ENCODE measurements around the gene MAP3K20. TPM values are rescaled to one million over a fixed set of nuclear protein-coding genes. Genes with fewer than 3 reads are reported as not detected.

The MAP3K20 gene
- total RNA-seq, 1 experiment from 2014 or later, result 44.5 TPM

DNA sequence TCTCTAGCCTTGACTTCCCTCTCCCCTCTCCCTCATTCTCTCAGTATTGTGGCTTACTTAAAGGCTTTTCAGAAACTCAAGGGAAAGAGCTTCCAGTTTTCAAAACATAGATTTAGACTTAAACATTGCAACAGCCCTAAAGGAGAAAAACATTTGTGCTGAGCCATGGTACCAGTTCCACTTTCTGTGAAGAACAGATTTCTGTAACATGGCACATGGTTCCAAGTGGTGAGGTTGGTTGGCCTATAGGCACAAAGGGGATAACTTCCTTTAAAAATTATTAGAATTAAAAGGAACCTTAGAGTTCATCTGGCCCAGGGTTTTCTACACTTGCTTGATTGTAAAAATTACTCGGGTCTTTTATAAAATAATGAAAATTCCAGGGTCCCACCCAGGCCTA lies 140.4 kb downstream of the MAP3K20 start:
- H3K4me1 ChIP-seq, result no peaks in the 10 kb centered on the region
- CTCF ChIA-PET, result interaction anchor here (1.1 to 1.8 kb wide), 2 partner anchors 188 to 189 kb away, joined by 4 to 9 read pairs; no protein-coding TSS in a partner anchor
- H3K27me3 ChIP-seq (replicated peaks; ENCODE audit: control insufficient read depth, insufficient read depth, low read length), result no peaks in the 10 kb centered on the region
- no peaks in the 10 kb centered on the region for H3K4me1 Mint-ChIP-seq (ENCODE audit: low read depth, unreplicated experiment)
- H3K9me3 ChIP-seq, result no peaks in the 10 kb centered on the region
- no peak for DNase-seq
- intact Hi-C loops (cut with micrococcal nuclease; ENCODE audit: unreplicated experiment), result no loop called here
- H3K9me3 Mint-ChIP-seq (ENCODE audit: unreplicated experiment), result no peaks in the 10 kb centered on the region
- H3K36me3 ChIP-seq (ENCODE audit: control insufficient read depth, insufficient read depth, low read length), result 0 out of 2 replicates have a peak, but pooled peaks cover 2% of the 10 kb centered on the region
- H3K36me3 Mint-ChIP-seq (ENCODE audit: insufficient read depth, unreplicated experiment), result peaks cover 15% of the 10 kb centered on the region
- H3K27me3 Mint-ChIP-seq (ENCODE audit: insufficient read depth, unreplicated experiment), result no peaks in the 10 kb centered on the region
- no peak overlapping the region for H3K4me3 Mint-ChIP-seq (ENCODE audit: unreplicated experiment)
- TF ChIP-seq, protein P1, sequence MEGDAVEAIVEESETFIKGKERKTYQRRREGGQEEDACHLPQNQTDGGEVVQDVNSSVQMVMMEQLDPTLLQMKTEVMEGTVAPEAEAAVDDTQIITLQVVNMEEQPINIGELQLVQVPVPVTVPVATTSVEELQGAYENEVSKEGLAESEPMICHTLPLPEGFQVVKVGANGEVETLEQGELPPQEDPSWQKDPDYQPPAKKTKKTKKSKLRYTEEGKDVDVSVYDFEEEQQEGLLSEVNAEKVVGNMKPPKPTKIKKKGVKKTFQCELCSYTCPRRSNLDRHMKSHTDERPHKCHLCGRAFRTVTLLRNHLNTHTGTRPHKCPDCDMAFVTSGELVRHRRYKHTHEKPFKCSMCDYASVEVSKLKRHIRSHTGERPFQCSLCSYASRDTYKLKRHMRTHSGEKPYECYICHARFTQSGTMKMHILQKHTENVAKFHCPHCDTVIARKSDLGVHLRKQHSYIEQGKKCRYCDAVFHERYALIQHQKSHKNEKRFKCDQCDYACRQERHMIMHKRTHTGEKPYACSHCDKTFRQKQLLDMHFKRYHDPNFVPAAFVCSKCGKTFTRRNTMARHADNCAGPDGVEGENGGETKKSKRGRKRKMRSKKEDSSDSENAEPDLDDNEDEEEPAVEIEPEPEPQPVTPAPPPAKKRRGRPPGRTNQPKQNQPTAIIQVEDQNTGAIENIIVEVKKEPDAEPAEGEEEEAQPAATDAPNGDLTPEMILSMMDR (IDR thresholded peaks at IDR 0.05; ENCODE audit: insufficient read depth in 1 of 2, low read depth in 1 of 2, low read length in 1 of 2, severe bottlenecking in 1 of 2, unreplicated experiment in 1 of 2), result no peak
- H3K4me3 ChIP-seq (ENCODE audit: low read depth, low read length), result no peak overlapping the region
- POLR2A ChIA-PET, result no interaction called here
- BruUV-seq (replicated peaks), result no TSS peak
- no peak overlapping the region for H3K27ac Mint-ChIP-seq (ENCODE audit: unreplicated experiment)

DNA sequence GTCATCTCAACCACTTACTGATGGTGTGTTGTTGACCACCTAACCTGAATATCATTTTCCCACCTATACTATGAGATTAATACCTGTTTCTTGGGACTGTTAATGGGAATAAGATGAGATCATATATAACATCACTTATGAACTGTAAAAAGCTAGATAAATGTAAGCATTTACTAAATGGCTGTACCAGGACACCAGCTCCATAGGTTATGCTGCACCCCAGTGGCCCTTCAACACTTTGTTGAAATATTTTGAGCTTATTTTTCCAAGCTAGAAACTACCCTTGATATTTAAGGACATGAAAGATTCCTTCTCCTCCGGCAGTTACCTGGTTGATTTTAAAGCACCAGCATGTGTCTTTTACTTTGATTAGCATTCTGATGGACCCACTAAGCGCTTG lies 141.0 kb downstream of the MAP3K20 start:
- intact Hi-C loops (cut with micrococcal nuclease; ENCODE audit: unreplicated experiment), result no loop called here
- TF ChIP-seq, protein P1 (IDR thresholded peaks at IDR 0.05; ENCODE audit: insufficient read depth in 1 of 2, low read depth in 1 of 2, low read length in 1 of 2, severe bottlenecking in 1 of 2, unreplicated experiment in 1 of 2), result no peak
- Mint-ChIP-seq H3K4me3 (ENCODE audit: unreplicated experiment) (no peak overlapping the region), H3K9me3 (ENCODE audit: unreplicated experiment) (no peaks in the 10 kb centered on the region), H3K36me3 (ENCODE audit: insufficient read depth, unreplicated experiment) (peaks cover 9% of the 10 kb centered on the region), H3K27me3 (ENCODE audit: insufficient read depth, unreplicated experiment) (no peaks in the 10 kb centered on the region), H3K4me1 (ENCODE audit: low read depth, unreplicated experiment) (no peaks in the 10 kb centered on the region), H3K27ac (ENCODE audit: unreplicated experiment) (no peak overlapping the region)
- no TSS peak for BruUV-seq (replicated peaks)
- DNase-seq, result no peak
- Histone ChIP-seq H3K27me3 (replicated peaks; ENCODE audit: control insufficient read depth, insufficient read depth, low read length) (no peaks in the 10 kb centered on the region), H3K36me3 (ENCODE audit: control insufficient read depth, insufficient read depth, low read length) (no peaks in the 10 kb centered on the region), H3K4me3 (ENCODE audit: low read depth, low read length) (no peak overlapping the region), H3K4me1 (no peaks in the 10 kb centered on the region), H3K9me3 (no peaks in the 10 kb centered on the region)
- ChIA-PET POLR2A (interaction anchor here (0.6 kb wide), 1 partner anchor 893 kb away, joined by 4 read pairs; no protein-coding TSS in a partner anchor), CTCF (interaction anchor here (1.1 to 1.8 kb wide), 2 partner anchors 188 to 190 kb away, joined by 4 to 9 read pairs; no protein-coding TSS in a partner anchor)

DNA sequence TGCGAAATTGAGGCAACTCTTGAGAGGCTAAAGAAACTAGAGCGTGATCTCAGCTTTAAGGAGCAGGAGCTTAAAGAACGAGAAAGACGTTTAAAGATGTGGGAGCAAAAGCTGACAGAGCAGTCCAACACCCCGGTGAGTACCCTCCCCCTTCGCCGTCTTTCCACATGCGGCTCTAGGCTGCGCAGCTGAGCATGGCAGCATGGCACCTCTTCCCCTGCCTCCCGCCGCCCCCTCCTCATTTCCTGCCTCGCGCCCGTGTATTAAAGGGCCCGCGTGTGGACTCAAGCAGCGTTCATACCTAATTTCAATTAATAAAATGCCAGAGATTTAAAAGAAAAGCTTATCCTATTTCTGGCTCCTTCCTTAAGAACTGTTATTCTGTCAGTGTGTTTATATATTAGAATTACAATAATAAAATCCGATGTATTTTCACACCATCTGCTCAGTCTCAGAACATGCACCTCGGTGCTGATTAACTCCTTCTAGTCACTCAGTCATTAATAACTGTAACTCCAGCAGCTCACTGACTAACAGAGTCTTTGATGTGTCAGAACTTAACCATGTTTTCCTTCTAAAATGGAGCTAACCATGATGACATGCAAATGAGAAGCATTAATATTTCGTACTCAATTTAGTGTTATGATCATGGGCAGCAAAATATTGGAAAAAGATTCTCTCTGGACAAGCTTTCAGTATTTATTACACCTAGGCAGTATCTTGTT lies 141.6 kb downstream of the MAP3K20 start:
- H3K27ac Mint-ChIP-seq (ENCODE audit: unreplicated experiment), result no peak overlapping the region
- ChIA-PET POLR2A (interaction anchor here (0.5 to 0.6 kb wide), 2 partner anchors 142 to 892 kb away, joined by 3 to 4 read pairs; partner anchors contain the start of gene MAP3K20), CTCF (interaction anchor here (1.1 to 1.8 kb wide), 2 partner anchors 189 to 191 kb away, joined by 4 to 9 read pairs; no protein-coding TSS in a partner anchor)
- no peak overlapping the region for H3K4me3 Mint-ChIP-seq (ENCODE audit: unreplicated experiment)
- H3K36me3 ChIP-seq (ENCODE audit: control insufficient read depth, insufficient read depth, low read length), result no peaks in the 10 kb centered on the region
- H3K36me3 Mint-ChIP-seq (ENCODE audit: insufficient read depth, unreplicated experiment), result peaks cover 2% of the 10 kb centered on the region
- H3K4me1 ChIP-seq, result no peaks in the 10 kb centered on the region
- DNase-seq, result no peak
- no peaks in the 10 kb centered on the region for H3K9me3 Mint-ChIP-seq (ENCODE audit: unreplicated experiment)
- no peaks in the 10 kb centered on the region for H3K27me3 ChIP-seq (replicated peaks; ENCODE audit: control insufficient read depth, insufficient read depth, low read length)
- no peaks in the 10 kb centered on the region for H3K4me1 Mint-ChIP-seq (ENCODE audit: low read depth, unreplicated experiment)
- no peaks in the 10 kb centered on the region for H3K9me3 ChIP-seq
- no peaks in the 10 kb centered on the region for H3K27me3 Mint-ChIP-seq (ENCODE audit: insufficient read depth, unreplicated experiment)
- no TSS peak for BruUV-seq (replicated peaks)
- TF ChIP-seq, protein P1 (IDR thresholded peaks at IDR 0.05; ENCODE audit: insufficient read depth in 1 of 2, low read depth in 1 of 2, low read length in 1 of 2, severe bottlenecking in 1 of 2, unreplicated experiment in 1 of 2), result no peak
- intact Hi-C loops (cut with micrococcal nuclease; ENCODE audit: unreplicated experiment), result no loop called here
- H3K4me3 ChIP-seq (ENCODE audit: low read depth, low read length), result no peak overlapping the region
